SK-N-MC (cell line): ENCODE data around the gene TMEM107.

ENCODE experiments used
- EZH2 ChIP-seq: fragments of 200-600 bp; sonication (generic); IDR thresholded peaks from one replicate; pipeline ENCODE4 v1.6.1; 2017; ENCODE audit warnings: antibody characterized with exemption
- POLR2AphosphoS5 ChIP-seq: IDR thresholded peaks from 2 replicates; pipeline ENCODE4 v1.6.1; 2012; ENCODE audit warnings: mild to moderate bottlenecking, low read depth, low read length, borderline replicate concordance

DNA sequence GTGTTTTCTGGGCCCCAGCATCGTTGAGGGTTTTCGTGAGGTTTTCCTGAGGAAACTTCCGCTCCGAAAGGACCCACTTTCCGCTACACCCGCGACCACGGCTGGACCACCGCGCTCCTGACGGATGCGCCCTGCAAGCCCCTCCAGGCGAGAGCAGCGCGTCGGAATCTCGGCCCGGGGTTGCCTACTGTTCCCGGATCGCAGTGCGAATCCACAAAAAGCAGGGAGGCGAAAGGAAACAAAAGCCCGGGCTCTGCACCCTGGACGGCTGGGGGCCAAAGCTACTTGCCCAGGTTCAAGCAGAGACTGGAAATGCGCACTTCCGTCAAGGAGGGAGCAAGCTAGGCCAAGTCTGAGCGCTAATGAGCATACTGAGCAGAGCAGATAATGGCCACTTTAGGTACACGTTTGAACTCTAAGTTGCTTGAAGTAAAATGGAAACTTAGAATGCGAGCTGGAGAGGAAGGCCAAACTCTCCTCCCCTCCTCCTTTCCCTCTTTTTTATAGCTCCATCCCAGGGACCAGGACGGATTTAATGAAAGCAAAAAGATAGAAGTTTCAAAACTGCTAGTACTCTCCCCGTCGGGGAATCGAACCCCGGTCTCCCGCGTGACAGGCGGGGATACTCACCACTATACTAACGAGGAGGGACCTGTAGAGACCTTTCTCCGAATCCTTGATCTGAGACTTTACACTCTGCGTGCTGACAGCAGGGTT, 45.6 kb upstream of the TMEM107 start:
- no peak for TF ChIP-seq POLR2AphosphoS5
- TF ChIP-seq EZH2 = no peak
